ENCODE data around the gene PTGS1. TPM values are rescaled to one million over a fixed set of nuclear protein-coding genes. Genes with fewer than 3 reads are reported as not detected.

Gene PTGS1
- total RNA-seq, 1 donor, result 28.3 TPM

- Histone ChIP-seq H3K4me3 (ENCODE audit: low read length) (no peak overlapping the region), H3K9me3 (ENCODE audit: low read depth, low read length) (peaks cover 11% of the 10 kb centered on the region), H3K4me1 (ENCODE audit: insufficient read depth, low read length) (no peaks in the 10 kb centered on the region), H3K27me3 (ENCODE audit: insufficient read depth, low read length) (peaks cover 4% of the 10 kb centered on the region)
Measured at GRCh38 chr9:122425087-122425486, 54.3 kb downstream of the PTGS1 start.

GRCh38 chr9:122426723-122427122, 55.9 kb downstream of the PTGS1 start:
- H3K4me1 ChIP-seq (ENCODE audit: insufficient read depth, low read length), result no peaks in the 10 kb centered on the region
- H3K9me3 ChIP-seq (ENCODE audit: low read depth, low read length), result no peaks in the 10 kb centered on the region

GRCh38 chr9:122442568-122442967, 71.7 kb downstream of the PTGS1 start:
- H3K27me3 ChIP-seq (ENCODE audit: insufficient read depth, low read length), result peaks cover 10% of the 10 kb centered on the region
- no peaks in the 10 kb centered on the region for H3K4me1 ChIP-seq (ENCODE audit: insufficient read depth, low read length)
- H3K9me3 ChIP-seq (ENCODE audit: low read depth, low read length), result no peaks in the 10 kb centered on the region
- H3K4me3 ChIP-seq (ENCODE audit: low read length), result no peak overlapping the region

More at GRCh38 chr9:122426723-122427122, 55.9 kb downstream of the PTGS1 start:
- Histone ChIP-seq H3K4me3 (ENCODE audit: low read length) (no peak overlapping the region), H3K27me3 (ENCODE audit: insufficient read depth, low read length) (peaks cover 4% of the 10 kb centered on the region)

- peaks cover 10% of the 10 kb centered on the region for H3K27me3 ChIP-seq (ENCODE audit: insufficient read depth, low read length)
Measured at GRCh38 chr9:122444041-122444733, 73.4 kb downstream of the PTGS1 start.

More at GRCh38 chr9:122444041-122444733, 73.4 kb downstream of the PTGS1 start:
- Histone ChIP-seq H3K9me3 (ENCODE audit: low read depth, low read length) (no peaks in the 10 kb centered on the region), H3K4me3 (ENCODE audit: low read length) (no peak overlapping the region), H3K4me1 (ENCODE audit: insufficient read depth, low read length) (no peaks in the 10 kb centered on the region)

Other genes with a start within 250 kb of the PTGS1 start
- 1.2 TPM for gene NDUFA8, start 211.2 kb upstream of the PTGS1 start, total RNA-seq
- gene MORN5, start 211.1 kb upstream of the PTGS1 start, total RNA-seq, result not detected
- gene LHX6, start 142.1 kb upstream of the PTGS1 start, total RNA-seq, result under 0.01 TPM
- gene RBM18, start 106.2 kb upstream of the PTGS1 start, total RNA-seq, result 23.2 TPM
- 29.5 TPM for gene MRRF, start 106.1 kb upstream of the PTGS1 start, total RNA-seq
- gene OR1J1, start 106.9 kb downstream of the PTGS1 start, total RNA-seq, result not detected
- not detected for gene OR1J2, start 139.8 kb downstream of the PTGS1 start, total RNA-seq
- gene OR1J4, start 148.1 kb downstream of the PTGS1 start, total RNA-seq, result not detected
- gene OR1N1, start 156.3 kb downstream of the PTGS1 start, total RNA-seq, result not detected
- gene OR1N2, start 182.1 kb downstream of the PTGS1 start, total RNA-seq, result not detected
- 0.10 TPM for gene OR1L8, start 212.4 kb downstream of the PTGS1 start, total RNA-seq
- not detected for gene OR1Q1, start 243.7 kb downstream of the PTGS1 start, total RNA-seq